BLaER1 treated with 17β-estradiol and CSF1 and Interleukin-3, amounts not matched to agents 10 nM and 100 nM (cell line): ENCODE data around the gene CFAP410.
A peak's percentile ranks its signal among the peaks of the same experiment; 100 is the strongest.

Experiments
- H3K27ac ChIP-seq, 11 experiments: shearing (Covaris generic); formaldehyde crosslinking; 2 replicates each; pipeline ENCODE4 v1.8.1; 2022
- H3K27me3 ChIP-seq, 11 experiments: shearing (Covaris generic); formaldehyde crosslinking; 2 replicates each; pipeline ENCODE4 v1.8.1; 2022
- H3K36me3 ChIP-seq, 11 experiments: shearing (Covaris generic); formaldehyde crosslinking; 2 replicates each; pipeline ENCODE4 v1.8.1; 2022
- H3K4me1 ChIP-seq, 10 experiments: shearing (Covaris generic); formaldehyde crosslinking; 2 replicates each; pipeline ENCODE4 v1.8.1; 2022
- H3K4me2 ChIP-seq, 11 experiments: shearing (Covaris generic); formaldehyde crosslinking; 2 replicates each; pipeline ENCODE4 v1.8.1; 2022
- H3K4me3 ChIP-seq, 10 experiments: shearing (Covaris generic); formaldehyde crosslinking; 2 replicates each; pipeline ENCODE4 v1.8.1; 2022
- H3K9ac ChIP-seq, 11 experiments: shearing (Covaris generic); formaldehyde crosslinking; 2 replicates each; pipeline ENCODE4 v1.8.1; 2022
- H3K9me3 ChIP-seq, 11 experiments: shearing (Covaris generic); formaldehyde crosslinking; replicated peaks in 1 of 11; 2 replicates each; pipeline ENCODE4 v1.8.1; 2022
- H4K20me1 ChIP-seq, 11 experiments: shearing (Covaris generic); formaldehyde crosslinking; 2 replicates each; pipeline ENCODE4 v1.8.1; 2022
- Cebpa-rat ChIP-seq, 11 experiments: shearing (Covaris generic); IDR thresholded peaks; 2 replicates each; pipeline ENCODE4 v1.8.1; 2022

Gene CFAP410

GRCh38 chr21:44327603-44327974, 11.6 kb downstream of the CFAP410 start:
- H3K9ac ChIP-seq: peak overlapping the region in 8 of 11 experiments; percentile 27 to 65 (median 52); a peak in 12 of 22 replicates
- no peaks in the 10 kb centered on the region for H3K9me3 ChIP-seq
- peaks cover 44 to 99% (median 74%) of the 10 kb centered on the region in 11 experiments for H4K20me1 ChIP-seq
- H3K36me3 ChIP-seq: peaks cover 42 to 61% (median 50%) of the 10 kb centered on the region in 11 experiments
- peak overlapping the region in 10 of 11 experiments; percentile 47 to 96 (median 87); a peak in 20 of 22 replicates for H3K4me2 ChIP-seq
- peak overlapping the region in 9 of 11 experiments; percentile 35 to 76 (median 60); a peak in 17 of 22 replicates for H3K27ac ChIP-seq
- peak overlapping the region in 3 of 10 experiments; percentile 9 to 36 (median 23); a peak in 2 of 20 replicates for H3K4me3 ChIP-seq
- peaks cover 21 to 67% (median 60%) of the 10 kb centered on the region in 10 experiments for H3K4me1 ChIP-seq
- no peaks in the 10 kb centered on the region for H3K27me3 ChIP-seq
- peak in 4 of 11 experiments; percentile 15 to 44 (median 20); a peak in 2 of 22 replicates for TF ChIP-seq Cebpa-rat (IDR thresholded peaks at IDR 0.05)

GRCh38 chr21:44326716-44327602, 12.2 kb downstream of the CFAP410 start:
- H3K4me2 ChIP-seq: peak overlapping the region in 10 of 11 experiments; percentile 47 to 96 (median 87); a peak in 21 of 22 replicates
- H3K9me3 ChIP-seq: no peaks in the 10 kb centered on the region
- no peaks in the 10 kb centered on the region for H3K27me3 ChIP-seq
- TF ChIP-seq Cebpa-rat (IDR thresholded peaks at IDR 0.05): no peak
- H3K36me3 ChIP-seq: peaks cover 48 to 67% (median 57%) of the 10 kb centered on the region in 11 experiments
- H3K9ac ChIP-seq: peak overlapping the region in 8 of 11 experiments; percentile 7 to 65 (median 42); a peak in 10 of 22 replicates
- H3K4me1 ChIP-seq: peaks cover 15 to 61% (median 53%) of the 10 kb centered on the region in 10 experiments
- H3K27ac ChIP-seq: peak overlapping the region in 8 of 11 experiments; percentile 50 to 76 (median 64); a peak in 16 of 22 replicates
- peaks cover 44 to 100% (median 80%) of the 10 kb centered on the region in 11 experiments for H4K20me1 ChIP-seq
- peak overlapping the region in 3 of 10 experiments; percentile 9 to 36 (median 23); a peak in 2 of 20 replicates for H3K4me3 ChIP-seq

DNA sequence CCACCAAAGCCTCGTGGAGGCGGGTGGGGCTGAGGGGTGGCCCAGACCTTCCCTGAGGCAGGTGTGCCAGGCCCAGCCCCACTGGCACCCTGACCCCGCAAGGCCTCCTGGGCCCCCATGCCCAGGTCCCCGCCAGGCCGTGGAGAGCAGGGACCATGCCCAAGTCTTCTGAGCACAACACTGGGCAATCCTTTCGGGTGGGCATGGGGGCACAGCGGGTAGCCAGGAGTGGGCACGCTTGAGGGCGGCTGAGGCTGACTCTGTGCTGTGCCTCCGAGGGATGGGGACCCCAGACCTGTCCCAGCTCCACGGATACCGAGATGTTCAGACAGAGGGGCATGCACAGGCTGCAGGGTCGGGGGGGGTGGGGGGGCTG, 12.9 kb downstream of the CFAP410 start:
- Histone ChIP-seq H3K9ac (no peak overlapping the region), H3K27ac (peak overlapping the region in 2 of 11 experiments; percentile 10; a peak in 2 of 22 replicates), H3K36me3 (peaks cover 54 to 68% (median 64%) of the 10 kb centered on the region in 11 experiments), H4K20me1 (peaks cover 41 to 99% (median 76%) of the 10 kb centered on the region in 11 experiments), H3K9me3 (no peaks in the 10 kb centered on the region), H3K27me3 (no peaks in the 10 kb centered on the region), H3K4me2 (0 out of 22 replicates have a peak overlapping the region, but pooled peaks of 1 of the 11 experiments have one; percentile 11), H3K4me1 (peaks cover 8 to 54% (median 46%) of the 10 kb centered on the region in 10 experiments), H3K4me3 (no peak overlapping the region)
- TF ChIP-seq Cebpa-rat (IDR thresholded peaks at IDR 0.05): no peak

DNA sequence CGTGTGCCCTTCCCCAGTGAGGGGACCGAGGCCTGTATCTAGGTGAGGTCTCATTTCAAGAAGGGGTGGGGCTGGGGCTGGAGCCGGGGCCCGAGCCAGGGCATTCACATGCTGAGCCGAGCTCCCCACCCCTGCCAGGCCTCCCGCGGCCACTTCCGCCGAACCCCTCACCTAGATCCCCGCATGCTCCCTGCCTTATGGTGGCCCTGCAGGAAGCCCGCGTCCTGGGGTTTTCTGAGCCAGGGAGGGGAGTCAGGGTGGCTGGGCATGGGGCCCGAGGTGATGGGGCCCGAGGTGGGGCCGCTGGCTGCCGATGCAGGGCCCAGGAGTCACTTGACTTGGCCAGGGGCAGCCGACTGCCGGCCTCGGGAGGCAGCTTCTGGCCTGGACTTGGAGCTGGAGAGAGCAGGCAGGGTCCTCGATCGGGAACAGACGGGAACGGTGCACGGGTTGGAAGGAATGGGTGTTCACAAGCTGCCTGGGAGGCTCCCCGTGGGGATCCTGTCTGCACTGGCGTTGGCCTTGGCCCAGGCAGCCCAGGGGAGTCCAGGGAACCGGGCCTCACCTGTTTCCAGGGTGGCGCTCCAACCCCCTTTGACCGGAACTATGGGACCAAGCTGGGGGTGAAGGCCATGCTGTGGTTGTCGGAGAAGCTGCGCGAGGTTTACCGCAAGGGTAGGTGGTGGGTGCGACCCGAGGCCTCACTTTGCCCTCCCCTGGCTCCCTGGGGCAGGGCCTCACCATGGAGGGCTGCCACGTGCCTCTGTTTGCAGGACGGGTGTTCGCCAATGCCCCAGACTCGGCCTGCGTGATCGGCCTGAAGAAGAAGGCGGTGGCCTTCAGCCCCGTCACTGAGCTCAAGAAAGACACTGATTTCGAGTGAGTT, 13.6 kb downstream of the CFAP410 start:
- Histone ChIP-seq H3K27ac (peak overlapping the region in 2 of 11 experiments; percentile 10; a peak in 3 of 22 replicates), H3K4me1 (peaks cover 8 to 47% (median 40%) of the 10 kb centered on the region in 10 experiments), H4K20me1 (peaks cover 38 to 98% (median 74%) of the 10 kb centered on the region in 11 experiments), H3K27me3 (no peaks in the 10 kb centered on the region), H3K9me3 (no peaks in the 10 kb centered on the region), H3K4me3 (no peak overlapping the region), H3K4me2 (0 out of 22 replicates have a peak overlapping the region, but pooled peaks of 1 of the 11 experiments have one; percentile 11), H3K9ac (no peak overlapping the region), H3K36me3 (peaks cover 57 to 72% (median 67%) of the 10 kb centered on the region in 11 experiments)
- TF ChIP-seq Cebpa-rat (IDR thresholded peaks at IDR 0.05): no peak

GRCh38 chr21:44324854-44325107, 14.4 kb downstream of the CFAP410 start:
- Histone ChIP-seq H3K4me2 (no peak overlapping the region), H3K9ac (no peak overlapping the region), H3K4me3 (no peak overlapping the region), H3K27me3 (no peaks in the 10 kb centered on the region), H3K36me3 (peaks cover 65 to 81% (median 75%) of the 10 kb centered on the region in 11 experiments), H3K27ac (0 out of 22 replicates have a peak overlapping the region, but pooled peaks of 1 of the 11 experiments have one; percentile 12), H4K20me1 (peaks cover 30 to 98% (median 67%) of the 10 kb centered on the region in 11 experiments), H3K9me3 (no peaks in the 10 kb centered on the region), H3K4me1 (peaks cover 8 to 39% (median 32%) of the 10 kb centered on the region in 10 experiments)
- TF ChIP-seq Cebpa-rat (IDR thresholded peaks at IDR 0.05): no peak

DNA sequence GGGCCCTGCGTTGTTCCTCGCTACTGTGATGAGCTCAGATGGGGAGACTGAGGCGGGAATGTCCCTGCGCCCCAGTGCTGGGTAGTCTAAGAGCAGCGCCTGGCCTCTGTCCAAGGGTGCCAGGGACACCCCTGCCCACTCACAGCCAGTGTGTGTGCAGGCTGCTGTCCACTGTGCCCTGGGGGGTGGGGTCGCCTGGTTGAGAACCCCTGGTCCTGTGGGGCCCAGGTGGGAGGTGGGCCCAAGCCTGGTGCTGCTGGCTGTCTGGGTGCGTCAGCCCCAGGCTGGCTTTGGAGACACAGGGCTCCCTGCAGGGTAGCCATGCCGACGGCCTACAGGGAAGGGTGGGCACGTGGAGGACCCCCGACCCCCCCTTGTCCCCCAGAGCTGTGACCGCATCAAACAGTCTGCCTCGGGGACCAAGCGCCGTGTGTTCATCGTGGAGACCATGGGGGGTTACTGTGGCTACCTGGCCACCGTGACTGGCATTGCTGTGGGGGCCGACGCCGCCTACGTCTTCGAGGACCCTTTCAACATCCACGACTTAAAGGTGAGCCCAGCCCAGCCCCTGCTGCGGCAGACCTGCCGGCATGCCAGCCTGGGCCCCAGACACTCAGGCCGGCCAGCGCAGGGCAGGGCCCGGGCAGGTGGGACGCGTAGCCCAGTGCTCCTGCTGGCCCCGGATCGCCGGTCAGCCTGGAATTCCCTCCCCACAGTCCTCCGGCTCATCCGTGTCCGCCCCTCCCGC, 14.9 kb downstream of the CFAP410 start:
- peaks cover 70 to 86% (median 80%) of the 10 kb centered on the region in 11 experiments for H3K36me3 ChIP-seq
- TF ChIP-seq Cebpa-rat (IDR thresholded peaks at IDR 0.05): no peak
- H3K4me1 ChIP-seq: peaks cover 8 to 37% (median 28%) of the 10 kb centered on the region in 10 experiments
- H3K9ac ChIP-seq: no peak overlapping the region
- H3K27ac ChIP-seq: 0 out of 22 replicates have a peak overlapping the region, but pooled peaks of 1 of the 11 experiments have one; percentile 12
- no peaks in the 10 kb centered on the region for H3K9me3 ChIP-seq
- peaks cover 25 to 98% (median 66%) of the 10 kb centered on the region in 11 experiments; a peak in 21 of 22 replicates for H4K20me1 ChIP-seq
- no peak overlapping the region for H3K4me3 ChIP-seq
- no peak overlapping the region for H3K4me2 ChIP-seq
- H3K27me3 ChIP-seq: no peaks in the 10 kb centered on the region

GRCh38 chr21:44323591-44323990, 15.6 kb downstream of the CFAP410 start:
- peaks cover 8 to 32% (median 24%) of the 10 kb centered on the region in 10 experiments for H3K4me1 ChIP-seq

More at GRCh38 chr21:44323591-44323990, 15.6 kb downstream of the CFAP410 start:
- TF ChIP-seq Cebpa-rat (IDR thresholded peaks at IDR 0.05): no peak
- H3K4me3 ChIP-seq: no peak overlapping the region
- no peak overlapping the region for H3K9ac ChIP-seq
- H3K36me3 ChIP-seq: peaks cover 77 to 93% (median 87%) of the 10 kb centered on the region in 11 experiments
- peaks cover 18 to 98% (median 60%) of the 10 kb centered on the region in 11 experiments; a peak in 21 of 22 replicates for H4K20me1 ChIP-seq
- H3K27me3 ChIP-seq: no peaks in the 10 kb centered on the region
- no peaks in the 10 kb centered on the region for H3K9me3 ChIP-seq
- no peak overlapping the region for H3K4me2 ChIP-seq
- H3K27ac ChIP-seq: no peak overlapping the region
